ENCODE results near the gene MED8.

Gene MED8

DNA sequence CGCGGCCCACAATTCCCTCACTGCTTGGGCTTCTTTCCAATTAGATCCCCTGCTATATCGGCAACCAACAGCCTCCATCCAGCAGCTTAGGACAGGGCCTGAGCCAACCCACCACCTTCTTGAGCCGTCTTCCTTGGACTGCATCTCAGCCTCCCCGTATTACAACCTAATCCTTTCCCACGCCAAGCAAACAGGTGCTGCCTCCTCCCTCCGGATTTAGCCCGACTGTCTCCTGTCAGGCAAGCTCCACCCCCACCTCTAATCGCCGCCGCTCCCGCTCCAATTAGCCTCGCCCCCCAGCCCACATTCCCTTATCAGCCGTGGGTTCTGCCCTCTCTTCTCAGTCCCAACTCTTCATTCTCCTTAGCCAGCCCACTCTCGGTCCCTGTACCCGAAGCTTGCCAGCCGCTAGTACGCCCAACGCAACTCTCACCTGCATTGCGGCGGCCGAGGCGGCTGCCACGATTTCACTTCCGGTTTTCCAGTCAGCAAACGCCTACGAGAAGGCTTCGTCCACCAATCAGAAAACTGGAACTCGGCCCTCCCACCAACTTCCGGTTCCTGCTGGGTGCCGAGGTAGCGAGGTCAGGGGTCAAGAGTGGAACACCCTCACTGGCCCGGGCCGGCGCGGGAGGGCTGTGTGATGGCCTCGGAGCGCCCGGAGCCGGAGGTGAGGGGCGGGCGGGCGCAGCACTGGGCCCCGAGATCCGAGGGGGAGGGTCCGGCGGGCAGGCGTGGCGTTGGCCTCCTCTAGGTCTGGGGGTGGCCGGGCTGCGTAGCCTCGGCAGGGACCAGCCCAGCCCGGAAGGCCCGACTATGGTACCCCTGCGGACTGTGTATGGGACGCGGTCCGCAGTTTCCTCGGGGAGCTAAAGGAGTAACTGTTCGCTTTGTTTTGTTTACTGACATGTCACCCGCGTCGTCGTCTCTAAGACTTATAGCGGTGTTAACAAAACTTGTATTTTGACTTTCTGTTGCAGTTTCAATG is at the start of gene MED8, which contains the start of gene SZT2:
Gene MED8 (minus strand): TSS at position 475 of the 988 bp plus-strand sequence. CDS start 36 bp downstream, at position 439.
Gene SZT2 (plus strand): TSS at position 574 of the 988 bp plus-strand sequence. CDS start 70 bp downstream, at position 644.
- peak; percentile 77 for DNase-seq

- no peak for DNase-seq
Observed at GRCh38 chr1:43438953-43439581, 49.5 kb upstream of the MED8 start.

DNA sequence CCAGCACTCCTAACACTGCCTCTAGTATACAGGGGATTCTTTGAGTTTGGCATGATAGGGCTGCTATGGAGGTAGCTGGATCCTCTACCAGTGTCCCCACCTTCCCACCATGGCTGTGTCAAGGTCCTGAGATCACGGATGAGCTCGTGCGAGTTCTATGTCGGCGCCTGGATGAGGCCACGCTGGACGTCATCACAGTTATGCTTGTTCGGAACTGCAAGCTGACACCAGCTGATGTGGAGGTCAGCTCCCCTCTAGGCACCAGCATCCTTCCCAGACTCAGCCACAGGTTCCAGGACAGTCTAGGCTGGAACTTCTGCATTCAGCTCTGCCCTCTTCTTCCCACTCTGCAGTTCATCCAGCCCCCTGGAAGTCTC is 49.0 kb upstream of the MED8 start:
- DNase-seq = no peak

DNA sequence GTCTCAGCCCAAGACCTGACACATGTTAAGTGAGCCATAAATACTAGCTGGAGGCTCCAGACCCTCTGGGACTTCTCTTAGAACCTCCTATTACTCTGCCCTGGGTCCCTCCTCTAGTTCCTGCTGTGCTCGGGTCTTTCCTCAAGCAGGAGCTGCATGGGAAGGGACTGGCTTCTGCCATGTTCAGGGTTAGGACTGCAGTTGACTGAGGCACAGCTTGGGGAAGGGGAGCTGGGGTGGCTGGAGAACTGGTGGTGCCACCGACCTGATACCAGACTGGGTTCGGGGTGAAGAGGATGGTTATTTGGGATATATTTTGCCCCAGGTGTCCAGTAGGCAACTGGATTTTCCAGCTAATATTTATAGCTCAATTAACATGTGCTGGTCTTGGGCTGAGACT is 48.4 kb upstream of the MED8 start:
- no peak for DNase-seq

DNA sequence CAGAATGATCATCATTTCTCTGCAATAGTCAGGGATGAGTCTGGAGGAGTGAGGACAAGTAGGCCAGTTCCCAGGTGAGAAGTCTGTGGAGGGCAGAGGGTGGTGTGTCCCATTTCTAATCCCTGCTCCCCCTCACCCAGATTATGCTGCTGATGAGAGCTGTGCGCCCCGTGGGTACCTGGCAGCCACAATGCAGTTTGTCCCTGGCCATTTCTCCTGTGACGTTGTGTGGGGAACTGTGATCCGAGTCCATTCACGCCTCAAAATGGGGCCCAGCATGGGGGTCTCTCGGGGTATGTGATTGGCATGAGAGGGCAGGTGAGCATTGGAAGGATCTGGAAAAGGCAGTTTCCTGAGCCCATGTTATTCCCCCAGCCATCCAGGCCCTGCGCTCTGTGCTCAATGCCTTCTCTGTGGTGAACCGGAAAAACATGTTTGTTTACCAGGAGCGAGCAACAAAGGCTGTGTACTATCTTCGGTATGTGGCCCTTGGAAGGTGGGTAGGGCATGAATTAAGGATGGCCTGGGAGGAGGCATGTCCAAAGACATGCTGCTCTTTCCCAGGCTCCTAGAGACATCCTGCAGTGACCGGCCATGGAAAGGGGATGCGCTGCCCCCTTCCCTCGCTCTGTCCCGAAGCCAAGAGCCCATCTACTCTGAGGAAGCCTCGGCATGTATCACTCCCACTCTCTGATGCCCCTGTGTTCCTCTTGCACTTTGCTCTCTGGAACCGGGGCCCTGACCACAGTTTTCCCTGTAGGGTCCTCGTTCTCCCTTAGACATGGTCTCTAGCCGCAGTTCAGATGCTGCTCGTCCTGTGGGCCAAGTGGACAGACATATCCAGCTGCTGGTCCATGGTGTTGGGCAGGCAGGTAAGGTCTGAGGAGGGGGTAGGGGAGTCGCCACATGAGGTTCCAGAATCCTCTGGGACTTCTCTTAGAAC is 47.7 kb upstream of the MED8 start:
- no peak for DNase-seq

DNA sequence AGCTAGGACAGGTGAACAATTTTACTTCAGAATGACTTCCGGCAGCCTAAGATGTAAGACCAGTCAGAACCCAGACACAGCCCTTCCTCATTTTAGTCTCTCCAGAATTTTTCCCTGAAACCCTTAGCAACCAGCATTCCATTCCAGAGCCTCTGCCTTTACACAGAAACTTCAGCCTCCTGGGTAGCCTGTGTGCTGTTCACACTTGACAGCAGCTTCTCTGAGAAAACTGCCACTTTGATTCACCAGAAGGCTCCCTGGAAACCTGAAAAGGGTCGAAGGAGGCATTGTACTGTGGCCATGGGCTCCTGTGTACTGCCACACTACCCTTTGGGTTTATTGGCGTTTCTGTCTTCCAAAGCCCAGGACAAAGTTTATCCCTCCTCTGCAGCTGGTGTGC is 46.8 kb upstream of the MED8 start:
- DNase-seq = no peak

- DNase-seq = no peak
Observed at GRCh38 chr1:43435146-43436145, 45.8 kb upstream of the MED8 start.

DNA sequence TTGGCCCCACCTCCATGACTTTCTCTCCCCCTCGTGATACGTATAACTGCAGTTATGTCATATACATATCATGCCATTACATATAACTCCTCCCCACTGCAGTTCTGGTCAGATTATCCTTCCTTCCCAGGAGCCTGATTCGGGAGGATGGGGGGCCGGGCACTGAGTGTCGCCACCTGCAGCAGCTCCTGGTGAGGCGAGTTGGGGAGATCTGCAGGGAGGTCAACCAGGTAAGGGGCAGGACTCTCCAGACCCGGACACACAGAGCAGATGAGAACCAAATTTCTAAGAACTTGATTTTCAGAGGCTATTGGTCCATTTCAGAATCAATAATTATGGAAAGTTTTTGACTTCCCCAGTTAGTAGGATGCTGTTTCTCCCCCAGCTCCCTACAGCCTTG is 44.7 kb upstream of the MED8 start:
- DNase-seq = no peak

- DNase-seq = no peak
Observed at GRCh38 chr1:43432907-43433306, 43.3 kb upstream of the MED8 start.

- DNase-seq = no peak
Observed at GRCh38 chr1:43432171-43432860, 42.7 kb upstream of the MED8 start.

- no peak for DNase-seq
Observed at GRCh38 chr1:43431676-43432075, 42.1 kb upstream of the MED8 start.

- DNase-seq = no peak
Observed at GRCh38 chr1:43430831-43431230, 41.2 kb upstream of the MED8 start.

DNA sequence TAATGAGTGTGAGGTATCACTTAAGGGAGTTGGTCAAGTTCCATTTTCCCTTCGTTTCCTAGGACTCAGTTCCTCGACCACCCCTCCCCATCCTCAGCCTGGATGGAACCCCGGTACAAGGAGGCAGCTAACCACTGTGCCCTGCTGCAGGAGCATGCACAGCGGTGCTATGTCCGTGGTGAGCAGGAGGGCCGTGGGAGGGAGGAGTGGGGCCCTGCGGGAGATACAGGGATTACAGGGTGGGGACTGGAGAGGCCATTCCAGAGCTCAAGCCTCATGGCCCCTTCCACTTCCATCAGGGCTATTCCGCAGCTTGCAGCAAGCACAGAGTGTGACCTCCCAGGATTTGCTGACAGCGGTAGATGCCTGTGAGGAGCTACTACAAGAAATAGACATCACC is 38.3 kb upstream of the MED8 start:
- DNase-seq = no peak

GRCh38 chr1:43427524-43427923 is 37.9 kb upstream of the MED8 start:
- no peak for DNase-seq

- no peak for DNase-seq
Observed at GRCh38 chr1:43426221-43426620, 36.6 kb upstream of the MED8 start.

DNA sequence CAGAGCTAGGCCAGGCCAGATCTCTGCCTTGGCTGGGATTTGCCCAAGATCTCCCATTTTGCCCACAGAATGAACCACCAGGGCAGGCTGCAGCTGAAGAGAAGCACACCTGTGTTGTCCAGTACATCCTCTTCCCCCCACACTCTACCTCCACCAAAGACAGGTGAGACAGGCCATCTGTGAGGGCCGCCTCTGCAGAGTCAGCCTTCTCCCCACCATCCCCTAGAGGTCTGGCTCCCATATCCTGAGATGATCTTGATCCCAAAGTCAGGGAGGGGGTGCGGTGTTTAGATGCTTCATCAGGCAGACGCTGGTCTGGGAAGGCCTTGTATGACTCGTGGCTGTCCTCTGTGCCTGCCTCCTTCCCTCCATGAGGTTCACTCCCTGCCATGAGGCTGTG is 35.4 kb upstream of the MED8 start:
- DNase-seq = no peak

GRCh38 chr1:43423672-43424550 is 34.3 kb upstream of the MED8 start:
- DNase-seq = no peak

DNA sequence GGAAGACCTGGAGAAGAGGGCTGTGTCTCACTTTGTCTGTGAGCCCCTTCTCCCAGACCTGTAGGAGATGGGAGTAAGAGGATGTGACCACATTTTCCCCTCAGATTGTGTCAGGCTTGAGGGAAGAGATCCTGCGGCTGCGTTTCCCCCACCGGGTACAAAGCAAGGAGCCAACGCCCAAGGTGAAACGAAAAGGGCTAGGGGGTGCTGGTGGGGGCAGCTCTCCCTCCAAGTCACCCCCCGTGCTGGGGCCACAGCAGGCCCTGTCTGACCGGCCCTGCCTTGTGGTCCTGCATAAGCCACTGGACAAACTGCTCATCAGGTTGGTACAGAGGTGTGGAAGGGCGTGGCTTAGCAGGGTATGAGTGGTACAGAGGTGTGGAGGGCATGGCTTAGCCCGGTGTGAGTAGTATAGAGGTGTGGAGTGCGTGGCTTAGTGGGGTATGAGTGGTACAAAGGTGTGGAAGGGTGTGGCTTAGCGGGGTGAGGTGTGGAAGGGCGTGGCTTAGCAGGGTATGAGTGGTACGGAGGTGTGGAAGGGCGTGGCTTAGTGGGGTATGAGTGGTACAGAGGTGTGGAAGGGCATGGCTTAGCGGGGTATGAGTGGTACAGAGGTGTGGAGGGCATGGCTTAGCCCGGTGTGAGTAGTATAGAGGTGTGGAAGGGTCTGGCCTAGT is 33.5 kb upstream of the MED8 start:
- no peak for DNase-seq
